A673 (cell line): ENCODE measurements around the gene ZNF513. TPM values are rescaled to one million over a fixed set of nuclear protein-coding genes. Genes with fewer than 3 reads are reported as not detected.

ENCODE experiments used
- BruUV-seq: library from RNA; stranded (reverse); fragments of 400-500 nt; replicated peaks from 2 replicates; lab custom pipeline; 2021; lab: Mats Ljungman, UMichigan
- CTCF ChIA-PET: fragments of 300-600 bp; sonication (Branson Sonifier 250); formaldehyde crosslinking; loops from one replicate; lab custom pipeline; 2022; ENCODE audit warnings: antibody characterized with exemption; lab: Charles Lee
- POLR2A ChIA-PET: fragments of 300-600 bp; sonication (Branson Sonifier 250); formaldehyde crosslinking; loops from one replicate; lab custom pipeline; 2022; ENCODE audit warnings: antibody characterized with exemption; ENCODE audit not compliant: low non-redundant PET; lab: Charles Lee
- DNase-seq: peaks from one replicate; pipeline ENCODE4 v3.0.0-alpha.2; 2015; ENCODE audit warnings: low spot score
- H3K27ac ChIP-seq: fragments of 200-600 bp; sonication (generic); 2 replicates; pipeline ENCODE4 v1.5.1; 2016; ENCODE audit warnings: mixed run types, low read depth, mild to moderate bottlenecking, mixed read lengths, antibody characterized with exemption, low read length; ENCODE audit not compliant: poor library complexity, severe bottlenecking
- H3K27me3 ChIP-seq: fragments of 200-600 bp; sonication (generic); replicated peaks from 2 replicates; pipeline ENCODE4 v1.6.1; 2017; ENCODE audit warnings: mixed run types, low read depth, mild to moderate bottlenecking, mixed read lengths, antibody characterized with exemption, low read length; ENCODE audit not compliant: insufficient read depth, poor library complexity
- H3K36me3 ChIP-seq: fragments of 200-600 bp; sonication (generic); 2 replicates; pipeline ENCODE4 v1.6.1; 2016; ENCODE audit warnings: mixed run types, mild to moderate bottlenecking, mixed read lengths, antibody characterized with exemption, low read length; ENCODE audit not compliant: insufficient read depth, poor library complexity, severe bottlenecking
- H3K4me1 ChIP-seq: fragments of 200-600 bp; sonication (generic); 2 replicates; pipeline ENCODE4 v1.6.1; 2017; ENCODE audit warnings: mixed run types, mild to moderate bottlenecking, mixed read lengths, antibody characterized with exemption, low read length; ENCODE audit not compliant: insufficient read depth, poor library complexity, severe bottlenecking
- H3K4me3 ChIP-seq: fragments of 200-600 bp; sonication (generic); 2 replicates; pipeline ENCODE4 v1.5.1; 2016; ENCODE audit warnings: low read depth, mixed run types, mild to moderate bottlenecking, mixed read lengths, low read length; ENCODE audit not compliant: poor library complexity, severe bottlenecking
- H3K9me3 ChIP-seq: fragments of 200-600 bp; sonication (generic); 2 replicates; pipeline ENCODE4 v1.6.1; 2016; ENCODE audit warnings: mixed run types, low read depth, mild to moderate bottlenecking, mixed read lengths, antibody characterized with exemption, low read length; ENCODE audit not compliant: poor library complexity, severe bottlenecking
- EZH2 ChIP-seq: fragments of 200-600 bp; sonication (generic); IDR thresholded peaks from 2 replicates; pipeline ENCODE4 v1.6.1; 2017; ENCODE audit warnings: borderline replicate concordance, low read depth, mild to moderate bottlenecking, mixed read lengths, antibody characterized with exemption, low read length; ENCODE audit not compliant: poor library complexity, severe bottlenecking
- intact Hi-C: fragments of 100-400 bp; cut with micrococcal nuclease; formaldehyde crosslinking; loops from one replicate; pipeline ENCODE4 v1.10.0; 2022; ENCODE audit not compliant: unreplicated experiment
- total RNA-seq: library from RNA; stranded (reverse); gene quantifications from 2 replicates; pipeline ENCODE4 v1.2.3, GENCODE V29; 2021
- TF ChIP-seq, protein P1 (sequence below): fragments of 300-800, 200-600 bp; sonication (generic); conservative IDR thresholded peaks from 2 replicates; pipeline ENCODE4 v1.5.1; 2017; ENCODE audit warnings: low read depth, mild to moderate bottlenecking, antibody characterized with exemption, low read length, moderate library complexity, mixed read lengths

Gene ZNF513
- total RNA-seq, 1 experiment from 2014 or later = 21.3 TPM

DNA sequence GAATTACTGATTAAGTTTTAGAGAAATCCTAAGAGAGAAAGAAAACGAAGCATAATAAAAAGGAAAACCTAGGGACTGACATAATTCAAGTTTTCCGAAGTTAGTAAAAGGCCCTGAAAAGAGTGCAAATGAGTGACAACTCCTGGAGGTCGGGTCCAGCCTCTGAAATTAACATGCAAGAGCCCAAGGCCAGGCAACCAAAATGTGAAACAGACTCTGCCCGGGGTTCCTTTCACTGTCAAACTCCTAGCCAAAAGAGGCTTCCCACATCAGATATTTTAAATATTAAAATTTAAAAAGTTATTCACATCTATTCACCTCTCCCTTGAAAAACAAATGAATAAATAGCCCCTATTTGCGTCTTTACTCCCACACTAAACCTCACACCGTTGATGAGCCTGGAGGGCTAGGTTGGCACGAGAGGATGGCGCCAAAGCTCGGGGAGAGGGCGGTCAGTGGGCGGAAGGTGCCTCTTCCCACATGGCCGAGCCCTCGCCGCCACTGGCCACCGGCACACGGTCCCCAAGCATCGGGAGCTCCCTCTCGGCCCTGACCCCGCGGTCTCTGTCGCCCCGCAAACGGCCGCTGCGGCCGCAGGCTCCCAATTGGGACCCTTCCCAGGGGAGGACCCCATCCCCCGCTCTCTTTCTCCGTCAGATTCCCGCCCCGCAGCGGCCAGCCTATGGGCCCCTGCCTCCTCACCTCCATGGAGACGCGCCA, 28.2 kb upstream of the ZNF513 start:
- intact Hi-C loops = loop anchor here (2.0 to 10.0 kb wide), 2 partner anchors 80 to 256 kb away; partner anchors contain the start of genes IFT172, SLC4A1AP and SUPT7L
- H3K4me3 ChIP-seq = peak overlapping the region; percentile 100
- H3K4me1 ChIP-seq = peaks cover 11% of the 10 kb centered on the region
- ChIA-PET CTCF (interaction anchor here (0.6 to 1.7 kb wide), 5 partner anchors 14 to 275 kb away, joined by 3 to 6 read pairs (median 4); partner anchors contain the start of gene NRBP1), POLR2A (interaction anchor here (0.6 kb wide), 1 partner anchor 161 kb away, joined by 3 read pairs; no protein-coding TSS in a partner anchor)
- H3K36me3 ChIP-seq = peaks cover 13% of the 10 kb centered on the region
- DNase-seq = peak; percentile 29
- no peak for TF ChIP-seq EZH2
- TF ChIP-seq, protein P1, sequence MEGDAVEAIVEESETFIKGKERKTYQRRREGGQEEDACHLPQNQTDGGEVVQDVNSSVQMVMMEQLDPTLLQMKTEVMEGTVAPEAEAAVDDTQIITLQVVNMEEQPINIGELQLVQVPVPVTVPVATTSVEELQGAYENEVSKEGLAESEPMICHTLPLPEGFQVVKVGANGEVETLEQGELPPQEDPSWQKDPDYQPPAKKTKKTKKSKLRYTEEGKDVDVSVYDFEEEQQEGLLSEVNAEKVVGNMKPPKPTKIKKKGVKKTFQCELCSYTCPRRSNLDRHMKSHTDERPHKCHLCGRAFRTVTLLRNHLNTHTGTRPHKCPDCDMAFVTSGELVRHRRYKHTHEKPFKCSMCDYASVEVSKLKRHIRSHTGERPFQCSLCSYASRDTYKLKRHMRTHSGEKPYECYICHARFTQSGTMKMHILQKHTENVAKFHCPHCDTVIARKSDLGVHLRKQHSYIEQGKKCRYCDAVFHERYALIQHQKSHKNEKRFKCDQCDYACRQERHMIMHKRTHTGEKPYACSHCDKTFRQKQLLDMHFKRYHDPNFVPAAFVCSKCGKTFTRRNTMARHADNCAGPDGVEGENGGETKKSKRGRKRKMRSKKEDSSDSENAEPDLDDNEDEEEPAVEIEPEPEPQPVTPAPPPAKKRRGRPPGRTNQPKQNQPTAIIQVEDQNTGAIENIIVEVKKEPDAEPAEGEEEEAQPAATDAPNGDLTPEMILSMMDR = no peak
- peak overlapping the region; percentile 92 for H3K27ac ChIP-seq
- no peaks in the 10 kb centered on the region for H3K9me3 ChIP-seq
- H3K27me3 ChIP-seq = no peaks in the 10 kb centered on the region
- BruUV-seq = no TSS peak

DNA sequence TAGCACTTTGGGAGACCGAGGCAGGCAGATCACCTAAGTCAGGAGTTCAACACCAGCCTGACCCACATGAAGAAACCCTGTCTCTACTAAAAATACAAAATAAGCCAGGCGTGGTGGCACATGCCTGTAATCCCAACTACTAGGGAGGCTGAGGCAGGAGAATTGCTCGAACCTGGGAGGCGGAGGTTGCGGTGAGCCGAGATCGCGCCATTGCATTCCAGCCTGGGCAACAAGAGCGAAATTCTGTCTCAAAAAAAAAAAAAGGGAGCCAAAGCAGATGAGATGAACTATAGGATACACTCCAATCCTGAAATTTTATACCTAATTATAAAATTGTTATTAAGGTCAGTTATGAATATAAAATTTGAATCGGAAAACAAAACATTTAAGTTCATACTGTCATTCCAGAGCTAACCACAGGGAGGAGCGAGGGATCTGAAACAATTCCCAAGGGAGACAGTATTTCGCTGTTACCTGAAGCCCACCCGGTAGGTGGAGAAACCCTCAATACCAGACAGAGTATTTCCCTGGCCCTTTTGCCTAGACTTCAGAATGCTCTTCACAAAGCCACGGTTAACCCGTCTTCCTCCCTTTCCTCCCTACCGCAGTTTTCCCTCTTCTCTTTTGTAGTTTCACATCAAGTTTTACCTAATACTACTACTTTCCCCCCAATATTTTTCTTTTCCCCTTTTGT, 27.4 kb upstream of the ZNF513 start:
- H3K4me1 ChIP-seq = peaks cover 11% of the 10 kb centered on the region
- CTCF ChIA-PET = interaction anchor here (0.6 kb wide), 2 partner anchors 13 to 22 kb away, joined by 4 to 6 read pairs; no protein-coding TSS in a partner anchor
- H3K9me3 ChIP-seq = no peaks in the 10 kb centered on the region
- intact Hi-C loops = loop anchor here (2.0 to 10.0 kb wide), 2 partner anchors 81 to 257 kb away; partner anchors contain the start of genes IFT172, SLC4A1AP and SUPT7L
- TF ChIP-seq, protein P1 = peak; percentile 65
- TF ChIP-seq EZH2 = no peak
- no peaks in the 10 kb centered on the region for H3K27me3 ChIP-seq
- H3K4me3 ChIP-seq = peak overlapping the region; percentile 100
- DNase-seq = peak; percentile 73
- H3K36me3 ChIP-seq = peaks cover 13% of the 10 kb centered on the region
- BruUV-seq = no TSS peak
- peak overlapping the region; percentile 92 for H3K27ac ChIP-seq
- POLR2A ChIA-PET = interaction anchor here (0.6 kb wide), 1 partner anchor 160 kb away, joined by 3 read pairs; no protein-coding TSS in a partner anchor

DNA sequence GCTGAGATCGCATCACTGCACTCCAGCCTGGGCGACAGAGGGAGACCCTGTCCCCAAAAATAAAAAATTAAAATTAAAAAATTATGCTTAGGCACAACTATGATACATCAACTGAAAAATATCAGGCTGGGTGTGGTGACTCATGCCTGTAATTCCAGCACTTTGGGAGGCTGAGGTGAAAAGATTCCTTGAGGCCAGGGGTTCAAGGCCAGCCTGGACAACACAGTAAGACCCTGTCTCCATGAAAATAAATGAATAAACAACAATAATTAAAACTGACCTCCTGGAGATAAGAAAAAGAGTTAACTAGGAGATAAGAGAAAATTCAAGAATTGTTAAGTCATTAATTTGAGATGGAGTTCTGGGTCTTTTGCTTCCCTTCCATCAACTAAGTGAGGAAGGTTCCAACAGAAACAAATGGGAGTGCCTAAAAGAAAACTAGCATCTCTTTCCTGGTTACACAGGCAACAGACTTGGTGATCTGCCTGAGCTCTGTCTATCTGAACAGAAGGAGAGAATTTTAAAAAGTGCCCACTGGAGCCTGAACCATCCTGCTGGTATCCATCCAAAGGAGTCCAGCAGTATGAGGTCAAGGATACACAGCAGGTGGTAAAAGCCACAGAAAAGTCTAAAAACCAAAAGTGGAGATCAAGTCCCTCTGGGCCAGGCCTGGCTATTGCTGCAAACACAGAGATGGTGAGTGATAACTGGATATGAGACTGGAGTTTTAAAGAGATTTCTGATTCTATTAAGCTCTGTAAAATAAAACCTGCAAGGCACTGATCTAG, 20.0 kb upstream of the ZNF513 start:
- H3K36me3 ChIP-seq = peaks cover 4% of the 10 kb centered on the region
- ChIA-PET CTCF (no interaction called here), POLR2A (no interaction called here)
- BruUV-seq = no TSS peak
- H3K4me1 ChIP-seq = no peaks in the 10 kb centered on the region
- intact Hi-C loops = loop anchor here (10.0 kb wide), 1 partner anchor 264 kb away; the partner anchor contains the start of genes SLC4A1AP and SUPT7L
- H3K4me3 ChIP-seq = no peak overlapping the region
- no peak overlapping the region for H3K27ac ChIP-seq
- H3K9me3 ChIP-seq = no peaks in the 10 kb centered on the region
- no peaks in the 10 kb centered on the region for H3K27me3 ChIP-seq
- no peak for DNase-seq
- TF ChIP-seq, protein P1 = no peak
- TF ChIP-seq EZH2 = no peak
